CD4-positive, alpha-beta T cell treated with Interleukin-4 for 4 hours (primary cell): Measurements from ENCODE around the gene DNALI1.
"Not testable (repeated sequence)": the region's sequence is repeated elsewhere in the genome, so short reads cannot be mapped to it uniquely, and the experiment has no call there.

Experiments used
- DNase-seq: peaks from one replicate; pipeline ENCODE4 v3.0.0-alpha.2; 2020

The DNALI1 gene

GRCh38 chr1:37557402-37557801 lies 662 bp downstream of the DNALI1 start:
- DNase-seq, result no peak

GRCh38 chr1:37558411-37558810 lies 1.7 kb downstream of the DNALI1 start:
- DNase-seq, result no peak

DNA sequence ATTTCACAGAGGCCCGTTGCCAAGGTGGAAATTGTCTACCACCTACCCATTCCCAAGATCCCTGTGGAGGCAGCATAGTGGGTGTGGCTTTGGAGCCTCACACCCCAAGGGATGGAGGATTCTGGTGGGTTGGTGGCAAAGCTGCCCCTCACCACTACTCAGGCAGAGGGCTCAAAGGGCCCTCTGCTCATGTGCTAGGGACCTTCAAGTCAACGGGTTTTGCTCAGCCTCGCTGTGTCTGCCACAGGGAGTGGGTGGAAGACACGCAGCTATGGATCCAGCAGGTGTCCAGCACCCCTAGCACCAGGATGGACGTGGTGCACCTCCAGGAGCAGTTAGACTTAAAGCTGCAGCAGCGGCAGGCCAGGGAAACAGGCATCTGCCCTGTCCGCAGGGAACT lies 2.3 kb downstream of the DNALI1 start:
- no peak for DNase-seq

- DNase-seq, result not testable (repeated sequence)
Observed at GRCh38 chr1:37559957-37560379, 3.2 kb downstream of the DNALI1 start.

GRCh38 chr1:37560401-37561132 lies 3.8 kb downstream of the DNALI1 start:
- no peak for DNase-seq

GRCh38 chr1:37561133-37562132 lies 4.7 kb downstream of the DNALI1 start:
- peak; percentile 5 for DNase-seq

GRCh38 chr1:37562984-37563383 lies 6.2 kb downstream of the DNALI1 start:
- no peak for DNase-seq

- no peak for DNase-seq
Observed at GRCh38 chr1:37564892-37565291, 8.2 kb downstream of the DNALI1 start.

DNA sequence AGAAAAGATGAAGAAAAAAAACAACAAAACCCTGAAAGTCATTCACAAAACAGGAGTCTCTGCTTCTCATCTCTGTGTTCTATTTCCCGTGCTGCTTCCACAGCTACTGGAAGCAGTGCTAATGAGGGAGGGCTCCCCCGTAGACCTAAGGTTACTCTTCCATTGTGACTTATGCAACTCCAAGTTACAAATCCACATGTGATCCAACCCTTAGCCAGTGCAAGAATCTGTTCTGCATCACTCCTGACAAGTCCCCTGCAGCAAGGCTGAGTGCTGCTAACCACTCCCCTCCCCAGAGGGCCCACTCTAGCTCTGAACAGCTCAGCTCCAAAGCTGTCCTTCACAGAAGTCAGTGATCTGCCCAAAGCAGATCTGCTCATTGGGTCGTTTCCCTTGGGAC lies 10.3 kb downstream of the DNALI1 start:
- no peak for DNase-seq

DNA sequence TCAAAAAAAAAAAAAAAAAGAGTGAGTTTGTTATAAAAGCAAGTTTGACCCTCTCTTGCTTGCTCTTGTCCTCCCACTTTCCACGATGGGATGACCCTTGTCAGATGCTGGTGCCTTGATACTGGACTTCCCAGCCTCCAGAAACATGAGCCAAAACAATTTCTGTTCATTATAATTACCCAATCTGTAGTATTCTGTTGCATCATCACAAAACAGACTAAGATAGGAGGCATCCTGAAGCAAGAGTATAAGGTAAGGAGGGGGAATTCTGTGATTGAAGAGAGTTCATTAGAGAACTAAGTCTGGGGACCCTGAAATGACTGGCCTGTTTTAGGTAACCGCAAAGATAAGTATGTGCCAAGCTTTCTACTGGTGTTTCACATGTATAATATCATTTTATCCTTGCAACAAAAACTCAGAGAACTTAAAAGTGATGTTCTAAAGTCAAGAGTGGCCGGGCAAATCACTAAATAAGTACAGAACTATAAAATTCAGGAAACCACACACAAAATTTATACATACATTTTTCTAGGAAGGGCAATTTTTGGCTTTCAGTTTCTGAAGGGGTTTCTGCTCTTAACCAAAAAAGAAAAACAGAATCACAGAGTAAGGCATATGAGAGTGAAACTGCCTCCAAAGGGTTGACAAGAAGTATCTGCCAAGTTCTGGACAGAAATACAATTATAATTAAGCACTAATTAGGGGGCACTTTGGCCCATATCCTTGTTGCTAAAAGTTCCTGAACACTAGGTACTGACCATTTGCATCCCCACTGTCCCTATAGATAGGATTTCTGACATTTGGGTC lies 14.0 kb downstream of the DNALI1 start:
- DNase-seq, result no peak

GRCh38 chr1:37574834-37575480 lies 18.2 kb downstream of the DNALI1 start:
- no peak for DNase-seq

- DNase-seq, result no peak
Observed at GRCh38 chr1:37575692-37576091, 19.0 kb downstream of the DNALI1 start.

GRCh38 chr1:37584544-37584943 lies 27.8 kb downstream of the DNALI1 start:
- DNase-seq, result not testable (repeated sequence)

DNA sequence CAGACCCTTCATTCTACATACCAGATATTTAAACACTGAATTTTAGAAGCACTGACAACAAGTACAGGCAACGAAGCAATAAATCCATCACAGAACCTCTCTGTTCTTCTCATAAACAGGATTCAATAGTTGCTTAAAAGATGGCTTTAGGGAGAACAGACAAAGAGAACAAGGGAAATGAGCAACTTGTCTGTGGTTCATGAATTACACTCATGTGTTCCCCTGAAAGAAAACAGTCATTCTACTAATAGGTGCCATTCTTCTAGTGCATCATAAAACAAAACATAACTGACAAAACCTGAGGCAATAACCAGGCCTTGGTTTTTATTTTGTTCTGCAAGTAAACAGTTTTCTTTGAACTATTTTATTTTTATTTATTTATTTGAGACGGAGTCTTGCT lies 32.2 kb downstream of the DNALI1 start:
- no peak for DNase-seq

GRCh38 chr1:37593726-37594125 lies 37.0 kb downstream of the DNALI1 start:
- DNase-seq, result no peak

- DNase-seq, result peak; percentile 95
Observed at GRCh38 chr1:37595440-37596181, 38.9 kb downstream of the DNALI1 start, which contains the start of gene GNL2. Gene GNL2 (minus strand): TSS chr1:37595937. CDS start chr1:37595822, 115 bp downstream.

DNA sequence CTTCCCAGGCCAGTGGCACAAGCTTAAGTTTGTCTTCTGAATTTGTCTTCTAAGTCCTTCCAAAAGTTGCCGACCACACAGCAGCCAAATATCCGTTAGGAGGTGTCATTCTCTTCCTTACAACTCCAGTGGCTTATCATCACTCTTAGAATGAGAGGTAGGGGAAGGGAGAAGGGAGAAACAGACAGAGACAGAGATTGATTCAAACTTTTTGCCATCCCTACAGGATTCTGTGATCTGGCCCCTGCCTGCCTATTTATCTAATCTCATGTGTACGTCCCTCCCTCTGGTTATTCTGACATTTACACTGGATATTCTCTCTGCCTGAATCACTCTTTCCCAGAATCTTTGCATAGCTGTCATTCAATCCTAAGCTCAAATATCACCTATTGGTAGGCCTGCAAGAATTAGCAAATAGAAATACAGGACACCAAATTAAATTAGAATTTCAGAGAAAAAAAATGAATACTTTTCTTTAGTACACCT lies 39.5 kb downstream of the DNALI1 start:
- DNase-seq, result no peak

- no peak for DNase-seq
Observed at GRCh38 chr1:37599940-37600339, 43.2 kb downstream of the DNALI1 start.

GRCh38 chr1:37601441-37601840 lies 44.7 kb downstream of the DNALI1 start:
- DNase-seq, result no peak

DNA sequence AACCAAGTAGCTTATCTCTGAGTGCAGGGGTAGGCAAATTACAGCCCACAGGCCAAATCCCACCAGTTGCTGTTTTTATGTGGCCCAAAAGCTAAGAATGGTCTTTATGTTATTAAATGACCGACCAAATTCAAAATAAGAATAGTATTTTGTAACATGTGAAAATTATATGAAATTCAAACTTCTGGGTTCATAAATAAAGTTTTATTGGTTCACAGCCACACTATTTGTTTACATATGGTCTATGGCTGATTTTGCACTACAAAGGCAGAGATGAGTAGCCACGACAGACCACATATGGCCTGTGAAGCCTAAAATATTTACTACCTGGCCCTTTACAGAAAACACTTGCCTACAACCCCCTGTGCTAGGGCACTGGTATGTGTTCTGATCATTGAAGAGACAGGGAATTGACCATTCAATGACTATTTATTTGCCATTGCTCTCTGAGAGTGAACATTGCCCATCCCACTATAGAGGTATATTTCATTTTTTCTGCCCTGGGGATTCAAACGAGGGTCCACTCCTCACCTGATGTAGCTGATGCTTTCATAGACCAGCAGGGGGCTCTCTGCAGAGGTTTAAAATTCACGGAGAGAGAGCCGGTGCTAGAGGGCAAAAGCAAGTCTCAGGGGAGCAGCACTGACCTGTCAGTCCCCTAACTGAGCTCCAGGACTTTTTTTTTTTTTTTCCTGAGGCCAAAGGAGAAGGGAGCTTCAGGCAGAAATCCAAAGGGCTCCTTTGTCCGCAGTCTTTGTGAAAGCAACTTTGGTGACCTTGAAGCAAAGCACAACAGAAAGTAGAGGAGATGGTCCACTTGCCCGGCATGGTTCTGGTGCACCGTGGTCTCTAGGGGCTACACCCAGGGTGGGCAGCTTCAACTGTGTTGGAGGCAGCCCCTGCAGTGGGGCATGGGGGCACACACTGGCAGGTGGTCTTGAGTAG lies 46.3 kb downstream of the DNALI1 start:
- DNase-seq, result peak; percentile 34
